ENCODE data around the gene CHORDC1. TPM values are rescaled to one million over a fixed set of nuclear protein-coding genes. Genes with fewer than 3 reads are reported as not detected.

The CHORDC1 gene
- total RNA-seq, 1 donor from 2014 or later = 59.2 TPM

DNA sequence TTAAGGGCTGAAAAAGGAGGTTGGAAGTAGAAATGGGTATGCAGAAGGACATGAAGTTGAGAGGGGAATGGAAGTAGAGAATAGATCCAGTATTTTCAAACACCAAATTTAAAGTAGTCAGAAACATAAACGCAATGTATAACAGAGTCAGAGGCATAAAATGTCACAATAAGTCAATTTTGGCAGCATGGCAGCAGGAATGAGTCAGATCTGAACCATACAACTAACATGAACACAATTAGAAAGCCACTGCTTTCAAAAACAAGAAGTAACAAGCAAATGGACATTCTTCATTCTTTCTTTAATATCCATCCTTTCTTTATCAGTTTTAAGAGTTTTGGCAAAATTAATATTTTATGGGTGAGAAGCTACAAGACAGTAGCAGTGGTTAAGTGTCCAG, 2.5 kb downstream of the CHORDC1 start:
- Histone ChIP-seq H4K20me1 (ENCODE audit: insufficient read depth, low read length) (peaks cover 54% of the 10 kb centered on the region), H3K4me1 (ENCODE audit: insufficient read depth, low read length) (peaks cover 20% of the 10 kb centered on the region), H3K27ac (ENCODE audit: low read depth, low read length) (no peak overlapping the region), H3K27me3 (ENCODE audit: insufficient read depth, low read length) (no peaks in the 10 kb centered on the region), H3K4me2 (ENCODE audit: low read length) (peak overlapping the region; percentile 93), H3K9me3 (ENCODE audit: insufficient read depth, low read depth, low read length) (no peaks in the 10 kb centered on the region), H3K4me3 (ENCODE audit: insufficient read depth, low read depth, low read length) (peak overlapping the region; percentile 95), H3K9ac (ENCODE audit: low read length) (no peak overlapping the region), H3K36me3 (ENCODE audit: insufficient read depth, low read length) (no peaks in the 10 kb centered on the region), H2AFZ (ENCODE audit: low read depth, low read length) (no peak overlapping the region), H3K79me2 (ENCODE audit: insufficient read depth, low read length) (peaks cover 79% of the 10 kb centered on the region)
- Mint-ChIP-seq H3K27ac (ENCODE audit: unreplicated experiment) (no peak overlapping the region), H3K4me3 (ENCODE audit: unreplicated experiment) (peak overlapping the region; percentile 22), H3K9me3 (ENCODE audit: unreplicated experiment) (no peaks in the 10 kb centered on the region), H3K36me3 (ENCODE audit: low read depth, unreplicated experiment) (no peaks in the 10 kb centered on the region), H3K27me3 (ENCODE audit: low read depth, unreplicated experiment) (no peaks in the 10 kb centered on the region), H3K4me1 (ENCODE audit: low read depth, unreplicated experiment) (peaks cover 9% of the 10 kb centered on the region)
- DNase-seq (ENCODE audit: low read depth) (peak; percentile 53), FAIRE-seq (peak; percentile 39)
- TF ChIP-seq EZH2 (IDR thresholded peaks at IDR 0.05; ENCODE audit: insufficient read depth, low read length) = no peak
- TF ChIP-seq, protein P1, sequence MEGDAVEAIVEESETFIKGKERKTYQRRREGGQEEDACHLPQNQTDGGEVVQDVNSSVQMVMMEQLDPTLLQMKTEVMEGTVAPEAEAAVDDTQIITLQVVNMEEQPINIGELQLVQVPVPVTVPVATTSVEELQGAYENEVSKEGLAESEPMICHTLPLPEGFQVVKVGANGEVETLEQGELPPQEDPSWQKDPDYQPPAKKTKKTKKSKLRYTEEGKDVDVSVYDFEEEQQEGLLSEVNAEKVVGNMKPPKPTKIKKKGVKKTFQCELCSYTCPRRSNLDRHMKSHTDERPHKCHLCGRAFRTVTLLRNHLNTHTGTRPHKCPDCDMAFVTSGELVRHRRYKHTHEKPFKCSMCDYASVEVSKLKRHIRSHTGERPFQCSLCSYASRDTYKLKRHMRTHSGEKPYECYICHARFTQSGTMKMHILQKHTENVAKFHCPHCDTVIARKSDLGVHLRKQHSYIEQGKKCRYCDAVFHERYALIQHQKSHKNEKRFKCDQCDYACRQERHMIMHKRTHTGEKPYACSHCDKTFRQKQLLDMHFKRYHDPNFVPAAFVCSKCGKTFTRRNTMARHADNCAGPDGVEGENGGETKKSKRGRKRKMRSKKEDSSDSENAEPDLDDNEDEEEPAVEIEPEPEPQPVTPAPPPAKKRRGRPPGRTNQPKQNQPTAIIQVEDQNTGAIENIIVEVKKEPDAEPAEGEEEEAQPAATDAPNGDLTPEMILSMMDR (IDR thresholded peaks at IDR 0.05; ENCODE audit: insufficient read depth, low read depth, low read length) = no peak

DNA sequence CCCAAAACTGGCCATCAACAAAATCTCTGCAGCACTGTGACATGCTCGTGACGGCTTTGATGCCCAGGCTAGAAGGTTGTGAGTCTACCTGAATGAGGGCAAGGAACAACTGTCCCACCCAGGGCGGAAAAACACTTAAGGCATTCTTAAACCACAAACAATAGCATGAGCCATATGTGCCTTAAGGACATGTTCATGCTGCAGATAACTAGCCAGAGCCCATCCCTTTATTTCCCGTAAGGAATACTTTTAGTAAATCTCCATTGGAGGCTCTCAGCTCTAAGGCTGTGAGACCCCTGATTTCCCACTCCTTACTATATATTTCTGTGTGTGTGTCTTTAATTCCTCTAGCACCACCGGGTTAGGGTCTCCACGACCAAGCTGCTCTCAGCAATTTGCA, 3.4 kb downstream of the CHORDC1 start:
- peaks cover 4% of the 10 kb centered on the region for H3K36me3 ChIP-seq (ENCODE audit: insufficient read depth, low read length)
- H3K9me3 Mint-ChIP-seq (ENCODE audit: unreplicated experiment) = no peaks in the 10 kb centered on the region
- peaks cover 9% of the 10 kb centered on the region for H3K4me1 Mint-ChIP-seq (ENCODE audit: low read depth, unreplicated experiment)
- H3K79me2 ChIP-seq (ENCODE audit: insufficient read depth, low read length) = peaks cover 89% of the 10 kb centered on the region
- no peak for FAIRE-seq
- H3K27ac Mint-ChIP-seq (ENCODE audit: unreplicated experiment) = no peak overlapping the region
- no peaks in the 10 kb centered on the region for H3K36me3 Mint-ChIP-seq (ENCODE audit: low read depth, unreplicated experiment)
- H3K4me1 ChIP-seq (ENCODE audit: insufficient read depth, low read length) = peaks cover 20% of the 10 kb centered on the region
- H3K9me3 ChIP-seq (ENCODE audit: insufficient read depth, low read depth, low read length) = no peaks in the 10 kb centered on the region
- H3K27me3 ChIP-seq (ENCODE audit: insufficient read depth, low read length) = no peaks in the 10 kb centered on the region
- H3K9ac ChIP-seq (ENCODE audit: low read length) = no peak overlapping the region
- TF ChIP-seq, protein P1 (IDR thresholded peaks at IDR 0.05; ENCODE audit: insufficient read depth, low read depth, low read length) = no peak
- TF ChIP-seq EZH2 (IDR thresholded peaks at IDR 0.05; ENCODE audit: insufficient read depth, low read length) = no peak
- DNase-seq (ENCODE audit: low read depth) = no peak
- H3K27me3 Mint-ChIP-seq (ENCODE audit: low read depth, unreplicated experiment) = no peaks in the 10 kb centered on the region
- H3K4me3 Mint-ChIP-seq (ENCODE audit: unreplicated experiment) = peak overlapping the region; percentile 41
- H4K20me1 ChIP-seq (ENCODE audit: insufficient read depth, low read length) = peaks cover 54% of the 10 kb centered on the region
- H3K4me2 ChIP-seq (ENCODE audit: low read length) = no peak overlapping the region
- H2AFZ ChIP-seq (ENCODE audit: low read depth, low read length) = no peak overlapping the region
- no peak overlapping the region for H3K4me3 ChIP-seq (ENCODE audit: insufficient read depth, low read depth, low read length)
- no peak overlapping the region for H3K27ac ChIP-seq (ENCODE audit: low read depth, low read length)

DNA sequence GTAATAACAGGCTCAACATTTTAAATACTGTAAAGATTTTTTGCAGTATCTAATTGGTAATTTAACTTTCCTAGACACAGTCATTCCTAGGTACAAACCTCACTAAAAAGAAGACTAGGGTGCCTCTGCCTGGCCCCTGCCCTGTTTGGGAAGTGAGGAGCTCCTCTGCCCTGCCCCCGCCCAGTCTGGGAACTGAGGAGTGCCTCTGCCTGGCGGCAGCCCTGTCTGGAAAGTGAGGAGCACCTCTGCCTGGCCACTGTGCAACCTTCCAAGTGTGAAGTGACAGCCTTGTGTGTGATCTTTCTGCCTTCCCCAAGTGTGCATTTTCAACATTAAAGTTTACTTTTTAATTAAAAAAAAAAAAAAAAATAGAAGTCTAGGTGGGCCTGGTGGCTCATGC, 4.2 kb downstream of the CHORDC1 start:
- peaks cover 20% of the 10 kb centered on the region for H3K4me1 ChIP-seq (ENCODE audit: insufficient read depth, low read length)
- peaks cover 9% of the 10 kb centered on the region for H3K4me1 Mint-ChIP-seq (ENCODE audit: low read depth, unreplicated experiment)
- no peak for DNase-seq (ENCODE audit: low read depth)
- FAIRE-seq = no peak
- no peaks in the 10 kb centered on the region for H3K27me3 ChIP-seq (ENCODE audit: insufficient read depth, low read length)
- H3K9me3 ChIP-seq (ENCODE audit: insufficient read depth, low read depth, low read length) = no peaks in the 10 kb centered on the region
- H3K27me3 Mint-ChIP-seq (ENCODE audit: low read depth, unreplicated experiment) = no peaks in the 10 kb centered on the region
- H3K9ac ChIP-seq (ENCODE audit: low read length) = no peak overlapping the region
- H3K79me2 ChIP-seq (ENCODE audit: insufficient read depth, low read length) = peaks cover 96% of the 10 kb centered on the region
- no peak overlapping the region for H3K4me3 ChIP-seq (ENCODE audit: insufficient read depth, low read depth, low read length)
- peaks cover 55% of the 10 kb centered on the region for H4K20me1 ChIP-seq (ENCODE audit: insufficient read depth, low read length)
- H3K36me3 Mint-ChIP-seq (ENCODE audit: low read depth, unreplicated experiment) = no peaks in the 10 kb centered on the region
- H2AFZ ChIP-seq (ENCODE audit: low read depth, low read length) = no peak overlapping the region
- no peak for TF ChIP-seq EZH2 (IDR thresholded peaks at IDR 0.05; ENCODE audit: insufficient read depth, low read length)
- TF ChIP-seq, protein P1 (IDR thresholded peaks at IDR 0.05; ENCODE audit: insufficient read depth, low read depth, low read length) = no peak
- no peaks in the 10 kb centered on the region for H3K9me3 Mint-ChIP-seq (ENCODE audit: unreplicated experiment)
- H3K4me2 ChIP-seq (ENCODE audit: low read length) = no peak overlapping the region
- peaks cover 4% of the 10 kb centered on the region for H3K36me3 ChIP-seq (ENCODE audit: insufficient read depth, low read length)
- H3K4me3 Mint-ChIP-seq (ENCODE audit: unreplicated experiment) = peak overlapping the region; percentile 7
- no peak overlapping the region for H3K27ac ChIP-seq (ENCODE audit: low read depth, low read length)
- H3K27ac Mint-ChIP-seq (ENCODE audit: unreplicated experiment) = no peak overlapping the region
